ENCODE measurements around the gene CNKSR2.

The CNKSR2 gene

DNA sequence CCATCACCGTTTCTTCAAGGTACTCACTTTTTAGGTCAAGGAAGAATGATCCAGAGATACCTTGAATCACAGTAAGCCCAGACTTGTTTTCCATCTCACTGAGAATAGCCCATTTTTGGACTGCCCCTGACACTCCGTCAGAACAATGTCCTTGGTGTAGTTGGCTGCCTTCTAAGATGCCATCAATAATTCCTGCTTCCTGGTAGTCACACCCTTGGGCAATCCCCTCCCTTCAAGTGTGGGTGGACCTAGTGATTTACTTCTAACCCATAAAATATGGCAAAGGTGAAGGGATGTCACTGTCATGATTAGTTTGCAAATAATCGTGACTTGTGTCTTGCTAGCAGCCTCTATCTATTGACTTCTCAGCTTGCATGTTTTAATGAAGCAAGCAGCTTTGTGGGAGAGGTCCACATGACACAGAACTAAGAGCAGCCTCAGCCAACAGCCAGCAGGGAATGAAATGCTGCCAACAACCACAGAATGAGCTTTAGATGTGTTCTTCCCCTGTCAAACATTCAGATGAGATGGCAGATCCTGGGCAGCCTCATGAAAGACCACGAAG, 303.9 kb downstream of the CNKSR2 start:
- no peak for DNase-seq

DNA sequence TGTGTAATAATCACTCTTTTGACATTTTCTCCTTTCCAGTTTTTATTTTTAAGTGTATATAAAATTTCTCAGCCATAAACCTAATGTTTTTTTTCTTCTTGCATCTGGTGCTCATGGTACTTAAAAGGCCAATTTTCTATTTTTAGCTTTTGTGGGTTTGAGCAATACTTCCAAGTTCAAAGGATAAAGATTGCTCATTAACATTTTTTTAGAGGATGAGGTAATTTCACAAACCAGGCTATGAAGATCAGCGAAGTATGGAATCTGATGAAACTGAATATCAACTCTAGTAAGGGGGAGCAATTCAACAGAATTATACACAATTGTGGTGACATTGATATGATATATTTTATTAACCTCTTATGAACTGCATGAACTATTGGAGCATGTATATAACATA, 309.7 kb downstream of the CNKSR2 start:
- no peak for DNase-seq

DNA sequence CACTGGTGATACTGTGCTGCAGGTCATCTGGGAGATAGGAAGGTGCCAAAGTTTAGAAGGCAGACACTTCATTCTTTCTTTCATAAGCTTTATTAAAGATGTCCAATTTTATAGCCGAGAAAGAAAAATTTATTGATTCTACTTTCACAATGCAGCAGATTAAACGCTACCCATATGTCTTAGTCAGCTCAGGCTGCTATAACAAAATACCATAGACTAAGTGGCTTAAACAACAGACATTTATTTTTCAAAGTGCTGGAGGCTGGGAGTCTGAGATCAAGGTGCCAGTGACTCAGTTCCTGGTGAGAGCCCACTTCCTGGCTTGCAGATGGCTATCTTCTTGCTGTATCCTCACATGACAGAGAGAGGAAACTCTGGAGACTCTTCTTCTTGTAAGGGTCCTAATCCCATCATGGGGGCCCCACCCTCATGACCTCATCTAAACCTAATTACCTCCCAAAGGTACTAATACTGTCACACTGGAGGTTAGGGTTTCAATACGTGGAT, 317.3 kb downstream of the CNKSR2 start:
- DNase-seq: no peak

DNA sequence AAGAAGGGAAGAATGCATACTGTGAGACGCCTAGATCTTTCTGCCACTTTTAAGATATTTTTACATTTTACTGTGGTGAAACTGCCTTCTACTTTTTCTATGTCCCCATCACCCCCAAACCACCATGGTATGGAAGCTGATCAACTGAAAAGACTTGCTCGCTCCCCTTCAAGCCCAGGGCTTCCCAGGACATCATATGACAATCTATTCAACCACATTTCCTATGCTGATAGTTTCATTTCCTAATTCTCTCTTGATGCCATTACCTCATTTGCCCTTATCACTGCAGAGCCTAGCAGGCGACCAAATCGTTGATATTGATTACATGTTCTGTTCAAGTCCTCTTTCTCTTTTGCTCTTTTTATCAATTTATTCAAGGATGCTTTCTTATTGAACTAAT, 324.1 kb downstream of the CNKSR2 start:
- no peak for DNase-seq

DNA sequence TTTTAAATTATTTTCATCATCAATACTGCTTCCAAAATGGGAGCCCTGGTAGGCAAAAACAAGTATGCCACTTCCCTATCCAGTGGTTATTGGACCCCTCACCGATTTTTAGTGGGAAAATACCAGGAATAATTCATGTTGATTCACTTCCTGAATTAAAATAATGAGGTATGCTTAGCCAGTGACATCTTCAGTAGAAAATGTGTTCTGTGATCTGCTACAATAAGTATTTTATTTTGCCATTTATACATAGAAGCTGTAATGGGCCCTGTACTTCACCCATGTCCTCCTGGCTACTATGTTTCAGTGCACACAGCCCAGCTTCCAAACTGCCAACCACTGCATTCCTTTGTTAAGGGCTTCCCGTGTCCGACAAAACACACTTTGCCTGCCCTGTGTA, 324.9 kb downstream of the CNKSR2 start:
- DNase-seq: no peak

DNA sequence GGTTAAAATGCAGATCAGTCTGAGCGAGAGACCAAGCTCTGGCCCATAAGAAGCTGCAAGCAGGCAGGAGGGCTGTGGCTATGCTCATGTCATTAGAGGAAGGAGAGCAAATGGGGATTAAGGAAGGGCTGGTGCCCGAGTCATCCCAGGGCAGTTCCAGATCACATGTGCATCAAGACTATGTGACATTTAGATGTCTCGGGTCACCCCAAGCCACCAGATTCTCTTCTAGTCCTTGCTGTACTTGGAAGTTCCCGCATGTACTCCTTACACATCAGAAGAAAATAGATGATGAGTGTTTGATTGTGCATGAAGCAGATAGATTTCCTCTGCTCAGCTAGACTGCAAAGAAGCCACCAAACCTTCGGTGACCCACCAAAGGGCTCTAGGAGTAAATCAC, 326.1 kb downstream of the CNKSR2 start:
- no peak for DNase-seq

DNA sequence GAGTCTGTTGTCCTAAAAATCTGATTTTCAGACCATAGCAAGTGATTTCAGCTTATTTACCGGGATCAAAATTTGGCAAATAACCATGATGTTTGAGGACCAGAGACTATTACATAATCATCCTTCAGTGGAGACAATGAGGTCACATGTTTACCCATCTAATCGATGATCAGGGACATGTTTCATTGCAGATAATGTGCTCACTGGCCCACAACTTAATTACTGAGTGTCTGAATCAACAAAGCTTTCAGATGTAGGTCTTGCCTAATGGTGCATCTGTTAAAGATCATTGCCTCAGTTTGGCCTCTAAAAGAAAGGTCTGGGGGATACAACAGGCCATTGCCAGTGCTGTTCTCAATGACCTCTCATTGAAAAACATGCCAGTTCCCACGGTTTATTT, 326.7 kb downstream of the CNKSR2 start:
- no peak for DNase-seq

DNA sequence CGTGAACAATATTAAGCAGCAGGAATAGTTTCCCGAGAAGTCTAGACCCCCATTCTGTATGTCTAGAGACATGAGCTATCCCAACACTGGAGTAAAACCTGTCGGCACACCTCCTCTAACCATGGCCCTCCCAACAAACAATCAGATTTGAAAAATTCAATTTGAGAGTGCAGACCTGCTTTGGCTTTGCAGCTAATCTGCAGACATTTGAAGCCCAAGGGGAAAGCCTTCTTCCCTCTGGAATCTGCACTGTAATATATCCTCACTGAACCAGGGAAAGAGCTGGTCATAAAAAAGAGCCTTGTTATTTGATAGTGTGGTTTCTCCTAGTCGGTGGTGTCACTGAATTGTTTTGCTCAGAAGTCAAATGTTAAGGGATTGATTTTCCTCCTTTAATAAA, 328.5 kb downstream of the CNKSR2 start:
- DNase-seq: no peak

Measured in femur (tissue), 1 donor.